Measurements from ENCODE around the gene MACROD2. TPM values are rescaled to one million over a fixed set of nuclear protein-coding genes. Genes with fewer than 3 reads are reported as not detected.

Gene MACROD2
- total RNA-seq, 4 donors from 2014 or later = 10.0 to 24.0 (median 17.0) TPM

DNA sequence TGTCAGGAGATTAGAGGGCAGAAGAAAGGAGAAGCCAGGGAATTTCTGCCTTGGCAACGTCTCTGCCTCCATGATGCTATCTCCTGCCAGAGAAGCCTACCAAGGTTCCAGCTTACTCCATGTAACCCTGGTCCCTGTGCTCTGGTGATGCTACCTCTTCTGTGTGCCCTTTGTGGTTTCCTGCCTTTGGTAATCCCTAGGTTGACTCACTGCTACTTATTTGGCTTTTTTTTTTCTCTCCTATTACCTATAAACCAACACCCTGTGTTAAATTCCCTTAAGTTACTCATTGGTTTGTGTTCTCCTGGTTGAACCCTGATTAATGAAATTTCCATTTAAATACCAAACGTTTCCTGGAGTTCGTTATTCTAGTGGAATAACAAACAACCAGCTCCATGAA lies 869.9 kb downstream of the MACROD2 start:
- H3K4me3 ChIP-seq (ENCODE audit: low read depth, poor library complexity, severe bottlenecking) = no peak overlapping the region
- TF ChIP-seq POLR2A (IDR thresholded peaks at IDR 0.05) = no peak
- TF ChIP-seq, protein P1, sequence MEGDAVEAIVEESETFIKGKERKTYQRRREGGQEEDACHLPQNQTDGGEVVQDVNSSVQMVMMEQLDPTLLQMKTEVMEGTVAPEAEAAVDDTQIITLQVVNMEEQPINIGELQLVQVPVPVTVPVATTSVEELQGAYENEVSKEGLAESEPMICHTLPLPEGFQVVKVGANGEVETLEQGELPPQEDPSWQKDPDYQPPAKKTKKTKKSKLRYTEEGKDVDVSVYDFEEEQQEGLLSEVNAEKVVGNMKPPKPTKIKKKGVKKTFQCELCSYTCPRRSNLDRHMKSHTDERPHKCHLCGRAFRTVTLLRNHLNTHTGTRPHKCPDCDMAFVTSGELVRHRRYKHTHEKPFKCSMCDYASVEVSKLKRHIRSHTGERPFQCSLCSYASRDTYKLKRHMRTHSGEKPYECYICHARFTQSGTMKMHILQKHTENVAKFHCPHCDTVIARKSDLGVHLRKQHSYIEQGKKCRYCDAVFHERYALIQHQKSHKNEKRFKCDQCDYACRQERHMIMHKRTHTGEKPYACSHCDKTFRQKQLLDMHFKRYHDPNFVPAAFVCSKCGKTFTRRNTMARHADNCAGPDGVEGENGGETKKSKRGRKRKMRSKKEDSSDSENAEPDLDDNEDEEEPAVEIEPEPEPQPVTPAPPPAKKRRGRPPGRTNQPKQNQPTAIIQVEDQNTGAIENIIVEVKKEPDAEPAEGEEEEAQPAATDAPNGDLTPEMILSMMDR (IDR thresholded peaks at IDR 0.05) = no peak
- no peak for DNase-seq (ENCODE audit: low spot score in 2 of 2)
- intact Hi-C loops (cut with DNase I; ENCODE audit: low total_unique reads) = no loop called here
- whole genome bisulfite sequencing, 2 donors = 61 to 71% methylated on average over 3 of the region's 3 CpGs

DNA sequence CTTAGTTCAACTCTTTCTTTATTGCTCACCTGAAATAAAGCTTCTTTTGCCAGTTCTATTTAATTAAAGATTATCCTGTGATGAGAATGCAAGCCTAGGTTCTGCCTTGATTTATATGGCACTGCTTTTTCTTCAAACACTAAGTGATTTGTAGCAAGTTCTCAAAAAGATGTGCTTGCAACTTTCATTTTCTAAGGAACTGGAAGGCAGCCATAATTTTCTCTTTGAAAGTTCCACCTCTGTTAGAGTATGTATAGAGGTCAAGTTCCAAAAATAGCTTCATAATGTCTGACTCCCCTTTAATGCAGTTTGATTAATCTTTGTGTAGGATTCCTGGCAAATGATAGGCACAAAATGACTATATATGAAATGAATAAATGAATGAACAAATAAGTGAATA lies 870.4 kb downstream of the MACROD2 start:
- DNase-seq (ENCODE audit: low spot score in 2 of 2) = no peak
- TF ChIP-seq, protein P1 (IDR thresholded peaks at IDR 0.05) = no peak
- no peak for TF ChIP-seq POLR2A (IDR thresholded peaks at IDR 0.05)
- H3K4me3 ChIP-seq (ENCODE audit: low read depth, poor library complexity, severe bottlenecking) = no peak overlapping the region
- intact Hi-C loops (cut with DNase I; ENCODE audit: low total_unique reads) = no loop called here

DNA sequence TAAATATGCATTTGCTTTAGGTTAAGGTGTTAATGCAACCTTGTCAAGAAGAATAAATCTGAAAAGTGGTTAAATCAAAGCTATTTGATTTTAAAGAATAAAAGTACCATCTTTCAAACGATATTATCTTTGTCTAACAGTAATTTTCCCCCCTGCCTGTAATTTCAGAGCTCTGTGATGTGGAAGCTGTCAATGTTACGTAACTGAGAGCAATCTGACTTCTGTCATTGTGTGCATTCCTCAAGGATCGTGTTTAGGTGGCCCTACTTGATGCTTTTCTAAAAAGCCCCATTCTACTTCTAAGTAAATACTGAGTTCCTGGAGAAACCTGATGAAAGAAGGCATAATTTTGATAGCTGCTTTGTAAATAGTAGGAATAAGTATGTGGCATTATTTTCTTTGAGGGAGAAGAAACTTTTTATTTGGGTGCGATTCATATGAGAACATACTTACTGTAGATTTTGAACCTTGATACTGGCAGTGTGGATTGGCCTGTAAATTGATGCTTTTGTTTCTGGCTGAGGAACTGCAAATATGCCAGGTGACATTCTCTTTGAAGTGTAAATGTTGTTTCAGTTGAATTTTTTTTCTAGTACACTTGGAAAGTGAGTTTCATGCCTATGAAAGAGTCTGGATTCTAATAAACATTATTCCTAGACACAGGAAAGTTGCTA lies 871.7 kb downstream of the MACROD2 start:
- intact Hi-C loops (cut with DNase I; ENCODE audit: low total_unique reads) = no loop called here
- WGBS, 2 donors = 72 to 76% methylated on average over 4 of the region's 4 CpGs
- DNase-seq (ENCODE audit: low spot score in 2 of 2) = no peak
- no peak overlapping the region for H3K4me3 ChIP-seq (ENCODE audit: low read depth, poor library complexity, severe bottlenecking)
- TF ChIP-seq, protein P1 (IDR thresholded peaks at IDR 0.05) = no peak
- no peak for TF ChIP-seq POLR2A (IDR thresholded peaks at IDR 0.05)

DNA sequence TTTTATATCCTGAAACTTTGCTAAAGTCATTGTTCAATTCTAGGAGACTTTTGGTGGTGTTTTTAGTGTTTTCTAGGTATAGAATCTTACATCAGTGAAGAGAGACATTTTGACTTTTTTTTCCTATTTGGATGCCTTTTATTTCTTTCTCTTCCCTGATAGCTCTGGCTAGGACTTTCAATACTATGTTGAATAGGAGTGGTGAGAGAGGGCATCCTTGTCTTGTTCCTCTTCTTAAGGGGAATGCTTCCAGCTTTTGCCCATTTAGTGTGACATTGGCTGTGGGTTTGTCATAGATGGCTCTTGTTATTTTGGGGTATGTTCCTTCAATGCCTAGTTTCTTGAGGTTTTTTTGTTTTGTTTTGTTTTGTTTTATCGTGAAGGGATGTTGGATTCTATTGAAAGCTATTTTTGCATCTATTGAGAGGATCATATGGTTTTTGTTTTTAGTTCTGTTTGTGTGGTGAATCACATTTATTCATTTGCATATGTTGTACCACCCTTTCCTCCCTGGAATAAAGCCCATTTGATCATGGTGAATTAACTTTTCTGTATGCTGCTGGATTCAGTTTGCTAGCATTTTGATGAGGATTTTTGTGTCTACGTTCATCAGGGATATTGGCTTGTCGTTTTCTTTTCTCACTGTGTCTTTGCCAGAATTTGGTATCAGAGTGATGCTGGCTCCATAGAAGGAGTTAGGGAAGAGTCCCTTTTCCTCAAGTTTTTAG lies 882.1 kb downstream of the MACROD2 start:
- intact Hi-C loops (cut with DNase I; ENCODE audit: low total_unique reads) = no loop called here
- TF ChIP-seq POLR2A (IDR thresholded peaks at IDR 0.05) = no peak
- TF ChIP-seq, protein P1 (IDR thresholded peaks at IDR 0.05) = no peak
- 62 to 74% methylated on average over 3 of the region's 3 CpGs for WGBS, 2 donors

DNA sequence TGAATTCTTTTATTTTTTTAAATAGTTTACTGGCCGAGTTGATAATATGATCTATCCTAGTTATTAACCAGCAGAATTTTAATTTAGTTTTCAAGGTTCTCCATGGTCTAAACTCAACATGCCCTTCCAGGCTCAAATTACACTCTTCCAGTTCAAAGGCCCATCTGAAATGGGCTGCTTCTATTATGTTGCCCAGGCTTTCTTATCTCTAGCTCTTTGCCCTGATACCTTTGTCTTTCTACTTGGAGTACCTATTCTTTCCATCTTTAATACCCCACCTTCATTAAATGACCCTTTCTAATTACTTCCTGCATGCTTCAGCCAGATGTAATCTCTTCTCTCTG lies 883.3 kb downstream of the MACROD2 start:
- DNase-seq (ENCODE audit: low spot score in 2 of 2) = no peak
- intact Hi-C loops (cut with DNase I; ENCODE audit: low total_unique reads) = no loop called here
- H3K4me3 ChIP-seq (ENCODE audit: low read depth, poor library complexity, severe bottlenecking) = no peak overlapping the region
- 81 to 88% methylated on average over 1 of the region's 1 CpG for WGBS, 2 donors
- TF ChIP-seq, protein P1 (IDR thresholded peaks at IDR 0.05) = no peak
- TF ChIP-seq POLR2A (IDR thresholded peaks at IDR 0.05) = no peak

More for the DNA sequence above, 882.1 kb downstream of the MACROD2 start:
- DNase-seq (ENCODE audit: low spot score in 2 of 2) = no peak
- no peak overlapping the region for H3K4me3 ChIP-seq (ENCODE audit: low read depth, poor library complexity, severe bottlenecking)
